Large intestine (tissue), 3 donors: ENCODE measurements around the gene SIRT3. TPM values are rescaled to one million over a fixed set of nuclear protein-coding genes. Genes with fewer than 3 reads are reported as not detected.
"Not testable (repeated sequence)": the region's sequence is repeated elsewhere in the genome, so short reads cannot be mapped to it uniquely, and the experiment has no call there.

Experiments
- DNase-seq, 2 donors: peaks; one replicate each; pipeline versions ENCODE4 v3.0.0 to v3.0.0-alpha.2; 2013
- H3K27ac ChIP-seq: one replicate; pipeline ENCODE4 v1.5.1; 2013; ENCODE audit warnings: low read length
- H3K27me3 ChIP-seq: 2 replicates; pipeline ENCODE4 v1.6.1; 2013; ENCODE audit warnings: low read length; ENCODE audit not compliant: control insufficient read depth, insufficient read depth
- H3K36me3 ChIP-seq: 2 replicates; pipeline ENCODE4 v1.6.1; 2013; ENCODE audit warnings: low read length; ENCODE audit not compliant: control insufficient read depth, insufficient read depth
- H3K4me1 ChIP-seq: one replicate; pipeline ENCODE4 v1.6.1; 2013; ENCODE audit warnings: low read length; ENCODE audit not compliant: control insufficient read depth, insufficient read depth
- H3K4me3 ChIP-seq: one replicate; pipeline ENCODE4 v1.5.1; 2013; ENCODE audit warnings: low read length
- H3K9me3 ChIP-seq: one replicate; pipeline ENCODE4 v1.6.1; 2013; ENCODE audit warnings: mild to moderate bottlenecking, low read depth, low read length, moderate library complexity; ENCODE audit not compliant: control insufficient read depth
- WGBS: methylation state at CpG from one replicate; pipeline ENCODE4 v1.1.5; 2013; ENCODE audit warnings: low lambda C conversion rate; ENCODE audit not compliant: insufficient coverage; 5-methylcytosine and 5-hydroxymethylcytosine counted together
- polyA plus RNA-seq: library from polyadenylated mRNA; unstranded; fragments of 120-200 nt; gene quantifications from one replicate; pipeline ENCODE4 v1.2.1, GENCODE V29; 2013

SIRT3 gene
- polyA plus RNA-seq, 1 donor = 44.8 TPM

- Histone ChIP-seq H3K36me3 (peaks cover 43% of the 10 kb centered on the region), H3K27me3 (no peaks in the 10 kb centered on the region), H3K9me3 (no peaks in the 10 kb centered on the region), H3K4me1 (no peaks in the 10 kb centered on the region), H3K27ac (no peak overlapping the region), H3K4me3 (no peak overlapping the region)
- no CpG with 5 or more reads among the region's 10 CpGs for WGBS
- no peak for DNase-seq
These were observed 10.2 kb downstream of the SIRT3 start for GRCh38 chr11:225734-226453.

GRCh38 chr11:224424-224823, 11.7 kb downstream of the SIRT3 start:
- no CpG with 5 or more reads among the region's 7 CpGs for WGBS
- H3K27ac ChIP-seq = no peak overlapping the region

DNA sequence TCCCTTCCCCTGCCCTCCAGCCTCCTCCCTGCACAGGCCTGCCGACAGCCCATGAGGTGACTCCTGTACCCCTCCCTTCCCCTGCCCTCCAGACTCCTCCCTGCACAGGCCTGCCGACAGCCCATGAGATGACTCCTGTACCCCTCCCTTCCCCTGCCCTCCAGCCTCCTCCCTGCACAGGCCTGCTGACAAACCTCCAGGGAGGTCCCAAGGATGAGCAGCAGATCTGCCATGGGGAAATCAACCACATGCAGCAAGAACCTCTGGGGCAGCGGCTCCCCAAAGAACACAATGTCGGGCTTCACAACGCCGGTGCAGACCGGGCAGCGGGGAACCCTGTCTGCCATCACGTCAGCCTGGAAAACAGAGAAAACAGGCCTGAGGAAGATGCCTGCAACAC, 12.3 kb downstream of the SIRT3 start:
- WGBS = no CpG with 5 or more reads among the region's 9 CpGs
- Histone ChIP-seq H3K27ac (no peak overlapping the region), H3K4me1 (no peaks in the 10 kb centered on the region), H3K4me3 (no peak overlapping the region), H3K27me3 (no peaks in the 10 kb centered on the region), H3K36me3 (peaks cover 33% of the 10 kb centered on the region), H3K9me3 (no peaks in the 10 kb centered on the region)
- DNase-seq = no peak

More at GRCh38 chr11:224424-224823, 11.7 kb downstream of the SIRT3 start:
- Histone ChIP-seq H3K4me3 (no peak overlapping the region), H3K9me3 (no peaks in the 10 kb centered on the region), H3K36me3 (peaks cover 33% of the 10 kb centered on the region), H3K4me1 (no peaks in the 10 kb centered on the region), H3K27me3 (no peaks in the 10 kb centered on the region)
- DNase-seq = no peak

GRCh38 chr11:223026-223789, 12.9 kb downstream of the SIRT3 start:
- H3K27me3 ChIP-seq = no peaks in the 10 kb centered on the region
- H3K4me3 ChIP-seq = no peak overlapping the region
- H3K36me3 ChIP-seq = peaks cover 39% of the 10 kb centered on the region
- no CpG with 5 or more reads among the region's 16 CpGs for WGBS
- H3K27ac ChIP-seq = no peak overlapping the region
- DNase-seq = no peak
- no peaks in the 10 kb centered on the region for H3K4me1 ChIP-seq
- H3K9me3 ChIP-seq = no peaks in the 10 kb centered on the region

GRCh38 chr11:221998-222789, 13.9 kb downstream of the SIRT3 start:
- H3K27ac ChIP-seq = no peak overlapping the region
- no CpG with 5 or more reads among the region's 14 CpGs for WGBS
- peaks cover 45% of the 10 kb centered on the region for H3K36me3 ChIP-seq
- no peaks in the 10 kb centered on the region for H3K9me3 ChIP-seq
- no peak overlapping the region for H3K4me3 ChIP-seq
- H3K27me3 ChIP-seq = no peaks in the 10 kb centered on the region
- H3K4me1 ChIP-seq = no peaks in the 10 kb centered on the region
- no peak for DNase-seq

- no peak for DNase-seq
- no peaks in the 10 kb centered on the region for H3K27me3 ChIP-seq
- WGBS = 100% methylated on average over 2 of the region's 7 CpGs
- H3K27ac ChIP-seq = no peak overlapping the region
- no peak overlapping the region for H3K4me3 ChIP-seq
- no peaks in the 10 kb centered on the region for H3K9me3 ChIP-seq
- H3K36me3 ChIP-seq = peaks cover 47% of the 10 kb centered on the region
- H3K4me1 ChIP-seq = no peaks in the 10 kb centered on the region
These were observed 14.6 kb downstream of the SIRT3 start for GRCh38 chr11:221539-221938.

DNA sequence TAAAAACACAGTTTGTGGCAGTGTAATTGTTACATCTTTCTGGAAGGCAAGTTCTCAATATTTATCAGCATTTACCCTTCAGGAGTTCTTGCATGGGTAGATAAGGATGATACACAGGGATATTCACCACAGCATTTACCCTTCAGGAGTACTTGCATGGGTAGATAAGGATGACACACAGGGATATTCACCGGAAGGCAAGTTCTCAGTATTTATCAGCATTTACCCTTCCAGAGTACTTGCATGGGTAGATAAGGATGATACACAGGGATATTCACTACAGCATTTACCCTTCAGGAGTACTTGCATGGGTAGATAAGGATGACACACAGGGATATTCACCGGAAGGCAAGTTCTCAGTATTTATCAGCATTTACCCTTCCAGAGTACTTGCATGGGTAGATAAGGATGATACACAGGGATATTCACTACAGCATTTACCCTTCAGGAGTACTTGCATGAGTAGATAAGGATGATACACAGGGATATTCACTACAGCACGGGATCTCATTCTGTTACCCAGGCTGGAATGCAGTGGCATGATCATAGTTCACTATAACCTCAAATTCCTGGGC, 15.4 kb downstream of the SIRT3 start:
- peaks cover 55% of the 10 kb centered on the region for H3K36me3 ChIP-seq
- H3K27me3 ChIP-seq, H3K9me3 ChIP-seq, DNase-seq, H3K4me1 ChIP-seq, H3K4me3 ChIP-seq, H3K27ac ChIP-seq: not testable (repeated sequence)
- WGBS = no CpG with 5 or more reads among the region's 3 CpGs

- H3K4me3 ChIP-seq = no peak overlapping the region
- no peaks in the 10 kb centered on the region for H3K9me3 ChIP-seq
- DNase-seq = no peak
- H3K27me3 ChIP-seq = no peaks in the 10 kb centered on the region
- no peak overlapping the region for H3K27ac ChIP-seq
- WGBS = 67% methylated on average over 1 of the region's 29 CpGs
- H3K4me1 ChIP-seq = no peaks in the 10 kb centered on the region
- H3K36me3 ChIP-seq = peaks cover 66% of the 10 kb centered on the region
These were observed 17.1 kb downstream of the SIRT3 start for GRCh38 chr11:218815-219593.

DNA sequence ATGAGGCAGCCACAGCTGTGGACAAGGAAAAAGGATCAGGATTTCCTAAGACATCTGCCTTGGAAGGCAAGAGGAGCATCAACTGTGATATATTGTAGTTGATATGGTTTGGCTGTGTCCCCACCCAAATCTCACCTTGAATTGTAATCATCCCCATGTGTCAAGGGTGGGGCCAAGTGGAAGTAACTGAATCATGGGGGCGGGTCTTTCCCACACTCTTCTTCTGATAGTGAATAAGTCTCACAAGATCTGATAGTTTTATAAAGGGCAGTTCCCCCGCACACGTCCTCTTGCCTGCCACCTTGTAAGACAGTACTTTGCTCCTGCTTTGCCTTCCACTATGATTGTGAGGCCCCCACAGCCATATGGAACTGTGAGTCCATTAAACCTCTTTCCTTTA, 18.4 kb downstream of the SIRT3 start:
- no CpG with 5 or more reads among the region's 3 CpGs for WGBS

More for the DNA sequence above, 18.4 kb downstream of the SIRT3 start:
- Histone ChIP-seq H3K4me1 (no peaks in the 10 kb centered on the region), H3K36me3 (peaks cover 65% of the 10 kb centered on the region), H3K9me3 (no peaks in the 10 kb centered on the region), H3K27ac (no peak overlapping the region), H3K4me3 (no peak overlapping the region), H3K27me3 (no peaks in the 10 kb centered on the region)
- no peak for DNase-seq
